SK-N-SH treated with all-trans-retinoic acid at 6 μM for 48 hours (cell line): Measurements from ENCODE around the gene ZNF543.
A peak's percentile ranks its signal among the peaks of the same experiment; 100 is the strongest.
"Not testable (repeated sequence)": the region's sequence is repeated elsewhere in the genome, so short reads cannot be mapped to it uniquely, and the experiment has no call there.

Experiments
- ATAC-seq: fragments of 200-7000 bp; cut with Tn5 transposase; 3 replicates; pipeline ENCODE4 v1.9.1; 2020; ENCODE audit warnings: mild to moderate bottlenecking, moderate library complexity
- ARNTL ChIP-seq: fragments of 450-650 bp; formaldehyde crosslinking; IDR thresholded peaks from 2 replicates; pipeline ENCODE4 v1.5.0; 2020; ENCODE audit warnings: low read depth, mild to moderate bottlenecking, moderate library complexity, borderline replicate concordance
- CSDC2 ChIP-seq: fragments of 250-450 bp; sonication (Bioruptor Pico); IDR thresholded peaks from 2 replicates; pipeline ENCODE4 v1.5.0; 2020; ENCODE audit warnings: mild to moderate bottlenecking, moderate library complexity
- CSRNP3 ChIP-seq: fragments of 250-450 bp; sonication (Bioruptor Pico); IDR thresholded peaks from 2 replicates; pipeline ENCODE4 v1.5.1; 2021; ENCODE audit warnings: mild to moderate bottlenecking, moderate library complexity
- ESRRG ChIP-seq: fragments of 250-450 bp; sonication (Bioruptor Pico); IDR thresholded peaks from 2 replicates; pipeline ENCODE4 v1.6.1; 2021; ENCODE audit warnings: mild to moderate bottlenecking
- GLIS3 ChIP-seq: fragments of 250-450 bp; sonication (Bioruptor Pico); IDR thresholded peaks from 2 replicates; pipeline ENCODE4 v1.5.0; 2020; ENCODE audit warnings: mild to moderate bottlenecking, moderate library complexity
- ISL1 ChIP-seq: fragments of 250-450 bp; sonication (Bioruptor Pico); IDR thresholded peaks from 2 replicates; pipeline ENCODE4 v2.1.2; 2022; ENCODE audit warnings: mild to moderate bottlenecking, moderate library complexity
- OSR1 ChIP-seq: fragments of 250-450 bp; sonication (Bioruptor Pico); IDR thresholded peaks from 2 replicates; pipeline ENCODE4 v1.8.0; 2022; ENCODE audit warnings: moderate library complexity, mild to moderate bottlenecking, inconsistent platforms
- PPARA ChIP-seq: fragments of 250-450 bp; sonication (Bioruptor Pico); IDR thresholded peaks from 2 replicates; pipeline ENCODE4 v1.5.0; 2020; ENCODE audit warnings: mild to moderate bottlenecking, borderline replicate concordance
- RARB ChIP-seq: fragments of 250-450 bp; sonication (Bioruptor Pico); IDR thresholded peaks from 2 replicates; pipeline ENCODE4 v1.8.0; 2021; ENCODE audit warnings: mild to moderate bottlenecking, moderate library complexity
- SNAI2 ChIP-seq: fragments of 250-450 bp; sonication (Bioruptor Pico); IDR thresholded peaks from 2 replicates; pipeline ENCODE4 v1.5.0; 2020; ENCODE audit warnings: mild to moderate bottlenecking, moderate library complexity
- TCF4 ChIP-seq: fragments of 250-450 bp; sonication (Bioruptor Pico); IDR thresholded peaks from 2 replicates; pipeline ENCODE4 v1.8.0; 2021; ENCODE audit warnings: mild to moderate bottlenecking, moderate library complexity, borderline replicate concordance
- TOX ChIP-seq: fragments of 250-450 bp; sonication (Bioruptor Pico); IDR thresholded peaks from 2 replicates; pipeline ENCODE4 v1.8.0; 2021; ENCODE audit warnings: mild to moderate bottlenecking, moderate library complexity, borderline replicate concordance
- TSHZ2 ChIP-seq: fragments of 250-450 bp; sonication (Bioruptor Pico); IDR thresholded peaks from 2 replicates; pipeline ENCODE4 v1.5.0; 2020; ENCODE audit warnings: mild to moderate bottlenecking, moderate library complexity
- ZC3H10 ChIP-seq: fragments of 250-450 bp; sonication (Bioruptor Pico); IDR thresholded peaks from 2 replicates; pipeline ENCODE4 v1.5.1; 2021; ENCODE audit warnings: mild to moderate bottlenecking, moderate library complexity
- ZFP3 ChIP-seq: fragments of 250-450 bp; sonication (Bioruptor Pico); IDR thresholded peaks from 2 replicates; pipeline ENCODE4 v1.5.0; 2020; ENCODE audit warnings: mild to moderate bottlenecking, moderate library complexity
- ZNF565 ChIP-seq: fragments of 450-650 bp; formaldehyde crosslinking; conservative IDR thresholded peaks from 2 replicates; pipeline ENCODE4 v1.5.0; 2020; ENCODE audit warnings: low read depth, mild to moderate bottlenecking, moderate library complexity
- ZNF70 ChIP-seq: fragments of 450-650 bp; formaldehyde crosslinking; IDR thresholded peaks from 2 replicates; pipeline ENCODE4 v1.5.0; 2020; ENCODE audit warnings: mild to moderate bottlenecking, moderate library complexity
- ZNF8 ChIP-seq: fragments of 450-650 bp; formaldehyde crosslinking; IDR thresholded peaks from 2 replicates; pipeline ENCODE4 v1.5.0; 2020; ENCODE audit warnings: mild to moderate bottlenecking, moderate library complexity
- TF ChIP-seq, protein P1 (sequence below): fragments of 250-450 bp; sonication (Bioruptor Pico); IDR thresholded peaks from 2 replicates; pipeline ENCODE4 v1.8.0; 2020; ENCODE audit warnings: mild to moderate bottlenecking, moderate library complexity, borderline replicate concordance
- TF ChIP-seq, protein P2 (sequence below): fragments of 250-450 bp; sonication (Bioruptor Pico); IDR thresholded peaks from 2 replicates; pipeline ENCODE4 v1.8.0; 2021; ENCODE audit warnings: low read depth, mild to moderate bottlenecking, moderate library complexity, borderline replicate concordance
- TF ChIP-seq, protein P3 (sequence below): fragments of 250-450 bp; sonication (Bioruptor Pico); IDR thresholded peaks from 2 replicates; pipeline ENCODE4 v1.5.1; 2020; ENCODE audit warnings: low read depth, mild to moderate bottlenecking, moderate library complexity

Gene ZNF543

GRCh38 chr19:57276430-57276829, 43.8 kb upstream of the ZNF543 start:
- ATAC-seq: no peak

DNA sequence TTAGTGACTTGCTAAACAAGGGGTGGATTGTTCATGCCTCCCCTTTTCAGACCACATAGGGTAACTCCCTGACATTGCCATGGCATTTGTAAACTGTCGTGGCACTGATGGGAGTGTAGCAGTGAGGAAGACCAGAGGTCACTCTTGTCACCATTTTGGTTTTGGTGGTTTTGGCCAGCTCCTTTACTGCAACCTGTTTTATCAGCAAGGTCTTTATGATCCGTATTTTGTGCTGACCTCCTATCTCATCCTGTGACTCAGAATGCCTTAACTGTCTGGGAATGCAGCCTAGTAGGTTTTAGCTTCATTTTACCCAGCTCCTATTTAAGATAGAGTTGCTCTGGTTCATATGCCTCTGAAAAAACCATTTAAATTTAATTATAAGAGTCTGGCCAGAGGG, 41.8 kb upstream of the ZNF543 start:
- not testable (repeated sequence) for ATAC-seq

More at GRCh38 chr19:57276430-57276829, 43.8 kb upstream of the ZNF543 start:
- no peak for TF ChIP-seq PPARA
- no peak for TF ChIP-seq OSR1 (CRISPR knock-in tag)
- TF ChIP-seq ZFP3 (CRISPR knock-in tag): no peak
- no peak for TF ChIP-seq TCF4 (CRISPR knock-in tag)
- TF ChIP-seq ZNF8 (CRISPR knock-in tag): no peak
- TF ChIP-seq CSRNP3 (CRISPR knock-in tag): no peak
- no peak for TF ChIP-seq TSHZ2
- TF ChIP-seq ISL1 (CRISPR knock-in tag): no peak
- no peak for TF ChIP-seq ARNTL (CRISPR knock-in tag)
- TF ChIP-seq, protein P1, sequence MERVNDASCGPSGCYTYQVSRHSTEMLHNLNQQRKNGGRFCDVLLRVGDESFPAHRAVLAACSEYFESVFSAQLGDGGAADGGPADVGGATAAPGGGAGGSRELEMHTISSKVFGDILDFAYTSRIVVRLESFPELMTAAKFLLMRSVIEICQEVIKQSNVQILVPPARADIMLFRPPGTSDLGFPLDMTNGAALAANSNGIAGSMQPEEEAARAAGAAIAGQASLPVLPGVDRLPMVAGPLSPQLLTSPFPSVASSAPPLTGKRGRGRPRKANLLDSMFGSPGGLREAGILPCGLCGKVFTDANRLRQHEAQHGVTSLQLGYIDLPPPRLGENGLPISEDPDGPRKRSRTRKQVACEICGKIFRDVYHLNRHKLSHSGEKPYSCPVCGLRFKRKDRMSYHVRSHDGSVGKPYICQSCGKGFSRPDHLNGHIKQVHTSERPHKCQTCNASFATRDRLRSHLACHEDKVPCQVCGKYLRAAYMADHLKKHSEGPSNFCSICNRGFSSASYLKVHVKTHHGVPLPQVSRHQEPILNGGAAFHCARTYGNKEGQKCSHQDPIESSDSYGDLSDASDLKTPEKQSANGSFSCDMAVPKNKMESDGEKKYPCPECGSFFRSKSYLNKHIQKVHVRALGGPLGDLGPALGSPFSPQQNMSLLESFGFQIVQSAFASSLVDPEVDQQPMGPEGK: no peak

DNA sequence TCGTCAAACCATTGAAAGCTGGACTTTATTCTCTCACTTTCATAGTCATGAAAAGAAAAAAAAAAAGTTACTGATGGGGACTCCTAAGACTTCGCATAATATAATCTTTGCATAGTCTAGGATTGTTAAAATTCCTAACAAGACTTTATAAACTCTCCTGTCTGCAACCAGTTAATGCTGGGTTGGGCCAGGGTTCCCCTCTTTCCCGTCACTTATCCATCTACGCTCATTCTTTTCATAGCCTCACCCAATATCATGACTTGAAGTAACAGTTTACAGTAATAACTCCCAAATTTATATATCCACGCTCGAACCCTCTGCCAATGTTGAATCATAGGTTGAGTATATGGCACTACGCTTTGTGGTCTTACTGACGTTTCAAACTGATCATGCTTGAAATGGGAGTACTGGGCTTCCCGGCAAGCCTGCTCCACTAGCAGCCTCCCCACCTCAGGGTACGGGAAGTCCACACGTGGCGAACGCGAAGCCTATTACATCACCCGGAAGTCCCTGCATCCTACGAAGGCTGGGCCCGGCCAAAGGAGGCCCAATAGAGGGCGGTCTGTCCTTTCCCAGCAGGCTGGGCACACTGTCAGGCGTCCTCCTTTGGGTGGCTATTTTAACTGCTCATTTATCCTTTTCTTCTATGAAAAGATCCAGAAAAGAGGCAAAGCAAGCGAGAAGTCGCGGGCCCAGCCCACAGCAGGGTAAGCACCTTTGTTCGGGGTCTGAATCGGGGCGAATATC, 40.7 kb upstream of the ZNF543 start:
- peak; percentile 96 for ATAC-seq
- TF ChIP-seq TSHZ2: no peak
- no peak for TF ChIP-seq ESRRG (CRISPR knock-in tag)
- no peak for TF ChIP-seq OSR1 (CRISPR knock-in tag)
- no peak for TF ChIP-seq RARB (CRISPR knock-in tag)
- no peak for TF ChIP-seq ARNTL (CRISPR knock-in tag)
- no peak for TF ChIP-seq ZNF70 (CRISPR knock-in tag)
- TF ChIP-seq GLIS3: no peak
- TF ChIP-seq, protein P2, sequence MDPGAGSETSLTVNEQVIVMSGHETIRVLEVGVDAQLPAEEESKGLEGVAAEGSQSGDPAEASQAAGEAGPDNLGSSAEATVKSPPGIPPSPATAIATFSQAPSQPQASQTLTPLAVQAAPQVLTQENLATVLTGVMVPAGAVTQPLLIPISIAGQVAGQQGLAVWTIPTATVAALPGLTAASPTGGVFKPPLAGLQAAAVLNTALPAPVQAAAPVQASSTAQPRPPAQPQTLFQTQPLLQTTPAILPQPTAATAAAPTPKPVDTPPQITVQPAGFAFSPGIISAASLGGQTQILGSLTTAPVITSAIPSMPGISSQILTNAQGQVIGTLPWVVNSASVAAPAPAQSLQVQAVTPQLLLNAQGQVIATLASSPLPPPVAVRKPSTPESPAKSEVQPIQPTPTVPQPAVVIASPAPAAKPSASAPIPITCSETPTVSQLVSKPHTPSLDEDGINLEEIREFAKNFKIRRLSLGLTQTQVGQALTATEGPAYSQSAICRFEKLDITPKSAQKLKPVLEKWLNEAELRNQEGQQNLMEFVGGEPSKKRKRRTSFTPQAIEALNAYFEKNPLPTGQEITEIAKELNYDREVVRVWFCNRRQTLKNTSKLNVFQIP (CRISPR knock-in tag): no peak
- TF ChIP-seq CSDC2 (CRISPR knock-in tag): 0 out of 2 replicates have a peak, but pooled peaks have one; percentile 24
- peak; percentile 55; the same call in 1 of the 2 replicates for TF ChIP-seq ZNF8 (CRISPR knock-in tag)
- no peak for TF ChIP-seq ZNF565 (CRISPR knock-in tag)
- no peak for TF ChIP-seq PPARA
- no peak for TF ChIP-seq TOX
- 0 out of 2 replicates have a peak, but pooled peaks have one; percentile 25 for TF ChIP-seq SNAI2
- no peak for TF ChIP-seq ZC3H10
- TF ChIP-seq TCF4 (CRISPR knock-in tag): no peak
- TF ChIP-seq, protein P3, sequence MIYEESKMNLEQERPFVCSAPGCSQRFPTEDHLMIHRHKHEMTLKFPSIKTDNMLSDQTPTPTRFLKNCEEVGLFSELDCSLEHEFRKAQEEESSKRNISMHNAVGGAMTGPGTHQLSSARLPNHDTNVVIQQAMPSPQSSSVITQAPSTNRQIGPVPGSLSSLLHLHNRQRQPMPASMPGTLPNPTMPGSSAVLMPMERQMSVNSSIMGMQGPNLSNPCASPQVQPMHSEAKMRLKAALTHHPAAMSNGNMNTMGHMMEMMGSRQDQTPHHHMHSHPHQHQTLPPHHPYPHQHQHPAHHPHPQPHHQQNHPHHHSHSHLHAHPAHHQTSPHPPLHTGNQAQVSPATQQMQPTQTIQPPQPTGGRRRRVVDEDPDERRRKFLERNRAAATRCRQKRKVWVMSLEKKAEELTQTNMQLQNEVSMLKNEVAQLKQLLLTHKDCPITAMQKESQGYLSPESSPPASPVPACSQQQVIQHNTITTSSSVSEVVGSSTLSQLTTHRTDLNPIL (CRISPR knock-in tag): peak; percentile 68
- no peak for TF ChIP-seq CSRNP3 (CRISPR knock-in tag)
